ENCODE results near the gene ABLIM2.

- TF ChIP-seq CTCF (IDR thresholded peaks at IDR 0.05) (no peak), POLR2AphosphoS5 (IDR thresholded peaks at IDR 0.05) (no peak), POLR2A (IDR thresholded peaks at IDR 0.05) (no peak)
Observed at GRCh38 chr4:8038083-8038482, 120.5 kb downstream of the ABLIM2 start.
